ENCODE results near the gene RP9. TPM values are rescaled to one million over a fixed set of nuclear protein-coding genes. Genes with fewer than 3 reads are reported as not detected.

Gene RP9
- total and polyA plus RNA-seq, 2 of the 4 experiments (the other 2 are of a cell fraction) = 9.5 to 18.1 TPM

DNA sequence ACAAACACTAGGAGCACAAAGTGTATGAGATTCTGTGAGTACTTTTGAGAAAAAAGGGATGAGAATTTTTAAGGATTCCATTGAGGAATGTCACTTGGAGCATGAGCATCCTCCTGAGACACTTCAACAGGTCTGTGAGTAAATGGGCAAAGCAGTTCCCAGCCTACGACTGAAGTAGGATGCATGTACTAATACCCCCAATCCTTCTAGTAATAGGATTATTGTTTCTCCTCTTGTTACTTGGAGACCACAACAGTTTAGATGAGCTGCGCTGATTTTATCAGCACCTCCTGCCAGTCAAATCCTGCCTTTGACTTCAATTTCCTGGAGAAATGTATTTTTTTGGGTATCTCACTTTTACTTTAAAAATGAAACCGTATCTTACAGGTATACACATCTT is 21.0 kb upstream of the RP9 start:
- no peak overlapping the region for H2BK5ac ChIP-seq (ENCODE audit: low read depth, low read length, poor library complexity, severe bottlenecking)

More for the DNA sequence above, 21.0 kb upstream of the RP9 start:
- no peaks in the 10 kb centered on the region for H3K4me1 ChIP-seq (ENCODE audit: control insufficient read depth, insufficient read depth, low read length)
- H2AK5ac ChIP-seq (ENCODE audit: low read depth, low read length) = no peak overlapping the region
- no peak overlapping the region for H2BK20ac ChIP-seq (ENCODE audit: low read depth, low read length)
- peak overlapping the region; percentile 14 to 15; a peak in 2 of 4 replicates for H4K8ac ChIP-seq (ENCODE audit: low read depth in 2 of 2, low read length in 2 of 2)
- H3K23ac ChIP-seq (ENCODE audit: low read depth, low read length) = no peak overlapping the region; the same call in 1 of the 2 replicates
- H3K27me3 ChIP-seq (ENCODE audit: control insufficient read depth, insufficient read depth, low read length) = no peaks in the 10 kb centered on the region
- H2AFZ ChIP-seq (replicated peaks; ENCODE audit: low read length, poor library complexity) = peak overlapping the region; percentile 37
- in situ Hi-C loops (cut with MboI; ENCODE audit: low sequenced_read_pairs) = no loop called here
- ChIA-PET POLR2A (ENCODE audit: unreplicated experiment) (interaction anchor here (0.9 kb wide), 1 partner anchor 9 kb away, joined by 3 read pairs; no protein-coding TSS in a partner anchor), CTCF (interaction anchor here (0.6 to 1.0 kb wide), 2 partner anchors 10 to 21 kb away, joined by 3 read pairs; partner anchors contain the start of gene RP9)
- BruUV-seq (replicated peaks) = no TSS peak
- H3K14ac ChIP-seq (replicated peaks; ENCODE audit: low read depth, low read length) = no peak overlapping the region
- H4K5ac ChIP-seq (ENCODE audit: low read depth, low read length) = no peak overlapping the region
- dilution Hi-C loops (cut with HindIII; ENCODE audit: low sequenced_read_pairs, unreplicated experiment) = no loop called here
- H3K4me2 ChIP-seq (ENCODE audit: low read depth, low read length) = peak overlapping the region; percentile 80
- ATAC-seq (ENCODE audit: low read depth) (no peak), DNase-seq (peak; percentile 8)
- intact Hi-C loops (cut with micrococcal nuclease) = no loop called here
- no peak overlapping the region for H2AK9ac ChIP-seq (replicated peaks; ENCODE audit: low read depth, low read length, poor library complexity)
- no peaks in the 10 kb centered on the region for H4K20me1 ChIP-seq (ENCODE audit: insufficient read depth, low read length)
- H3K18ac ChIP-seq (ENCODE audit: low read depth, low read length) = no peak overlapping the region
- no peaks in the 10 kb centered on the region for H3K9me3 ChIP-seq (ENCODE audit: control insufficient read depth, insufficient read depth, low read length)
- no peak overlapping the region; the same call in 1 of the 2 replicates for H3K56ac ChIP-seq (ENCODE audit: extremely low read depth, insufficient read depth, low read length)
- no peak overlapping the region for H2BK120ac ChIP-seq (ENCODE audit: low read depth, low read length)
- no peaks in the 10 kb centered on the region for H3K9me1 ChIP-seq (ENCODE audit: insufficient read depth, low read length)
- H3K79me1 ChIP-seq (ENCODE audit: low read depth in 1 of 2, low read length in 2 of 2) = peaks cover 4 to 13% of the 10 kb centered on the region in 2 experiments; a peak in 3 of 4 replicates
- H2BK15ac ChIP-seq (ENCODE audit: low read depth, low read length) = no peak overlapping the region
- peak overlapping the region; percentile 71; the same call in 1 of the 2 replicates for H3K9ac ChIP-seq (ENCODE audit: low read depth, low read length)
- no peak overlapping the region for H4K91ac ChIP-seq (ENCODE audit: insufficient read depth, low read depth, low read length)
- H3K27ac ChIP-seq (ENCODE audit: insufficient read depth, low read length) = no peak overlapping the region
- H3K4me3 ChIP-seq (ENCODE audit: insufficient read depth, low read depth, low read length) = peak overlapping the region; percentile 67
- no peaks in the 10 kb centered on the region for H3K36me3 ChIP-seq (ENCODE audit: control insufficient read depth, insufficient read depth, low read length)
- TF ChIP-seq, protein P1, sequence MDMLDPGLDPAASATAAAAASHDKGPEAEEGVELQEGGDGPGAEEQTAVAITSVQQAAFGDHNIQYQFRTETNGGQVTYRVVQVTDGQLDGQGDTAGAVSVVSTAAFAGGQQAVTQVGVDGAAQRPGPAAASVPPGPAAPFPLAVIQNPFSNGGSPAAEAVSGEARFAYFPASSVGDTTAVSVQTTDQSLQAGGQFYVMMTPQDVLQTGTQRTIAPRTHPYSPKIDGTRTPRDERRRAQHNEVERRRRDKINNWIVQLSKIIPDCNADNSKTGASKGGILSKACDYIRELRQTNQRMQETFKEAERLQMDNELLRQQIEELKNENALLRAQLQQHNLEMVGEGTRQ (IDR thresholded peaks at IDR 0.05; ENCODE audit: low read depth, low read length) = no peak
- TF ChIP-seq POLR2A (IDR thresholded peaks at IDR 0.05; ENCODE audit: low read depth, low read length) (no peak), RFX5 (IDR thresholded peaks at IDR 0.05; ENCODE audit: low read depth, low read length) (no peak), CHD1 (IDR thresholded peaks at IDR 0.05; ENCODE audit: low read depth, low read length) (no peak), MXI1 (IDR thresholded peaks at IDR 0.05; ENCODE audit: borderline replicate concordance, low read depth, low read length) (no peak), CEBPB (IDR thresholded peaks at IDR 0.05; ENCODE audit: low read depth, low read length) (no peak), MAFK (IDR thresholded peaks at IDR 0.05; ENCODE audit: low read depth, low read length) (no peak), NFE2L2 (IDR thresholded peaks at IDR 0.05; ENCODE audit: low read depth, low read length) (no peak), BHLHE40 (IDR thresholded peaks at IDR 0.05; ENCODE audit: low read depth, low read length) (no peak), RAD21 (IDR thresholded peaks at IDR 0.05; ENCODE audit: low read length) (no peak), SMC3 (IDR thresholded peaks at IDR 0.05; ENCODE audit: low read depth, low read length) (no peak), FOS (IDR thresholded peaks at IDR 0.05; ENCODE audit: low read depth, low read length) (no peak), RCOR1 (IDR thresholded peaks at IDR 0.05; ENCODE audit: insufficient replicate concordance, low read length) (no peak), MAZ (IDR thresholded peaks at IDR 0.05; ENCODE audit: borderline replicate concordance, low read depth, low read length) (no peak)
- TF ChIP-seq, protein P2, sequence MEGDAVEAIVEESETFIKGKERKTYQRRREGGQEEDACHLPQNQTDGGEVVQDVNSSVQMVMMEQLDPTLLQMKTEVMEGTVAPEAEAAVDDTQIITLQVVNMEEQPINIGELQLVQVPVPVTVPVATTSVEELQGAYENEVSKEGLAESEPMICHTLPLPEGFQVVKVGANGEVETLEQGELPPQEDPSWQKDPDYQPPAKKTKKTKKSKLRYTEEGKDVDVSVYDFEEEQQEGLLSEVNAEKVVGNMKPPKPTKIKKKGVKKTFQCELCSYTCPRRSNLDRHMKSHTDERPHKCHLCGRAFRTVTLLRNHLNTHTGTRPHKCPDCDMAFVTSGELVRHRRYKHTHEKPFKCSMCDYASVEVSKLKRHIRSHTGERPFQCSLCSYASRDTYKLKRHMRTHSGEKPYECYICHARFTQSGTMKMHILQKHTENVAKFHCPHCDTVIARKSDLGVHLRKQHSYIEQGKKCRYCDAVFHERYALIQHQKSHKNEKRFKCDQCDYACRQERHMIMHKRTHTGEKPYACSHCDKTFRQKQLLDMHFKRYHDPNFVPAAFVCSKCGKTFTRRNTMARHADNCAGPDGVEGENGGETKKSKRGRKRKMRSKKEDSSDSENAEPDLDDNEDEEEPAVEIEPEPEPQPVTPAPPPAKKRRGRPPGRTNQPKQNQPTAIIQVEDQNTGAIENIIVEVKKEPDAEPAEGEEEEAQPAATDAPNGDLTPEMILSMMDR (conservative IDR thresholded peaks at IDR 0.05; ENCODE audit: low read depth, low read length) = no peak
- TF ChIP-seq, protein P3, sequence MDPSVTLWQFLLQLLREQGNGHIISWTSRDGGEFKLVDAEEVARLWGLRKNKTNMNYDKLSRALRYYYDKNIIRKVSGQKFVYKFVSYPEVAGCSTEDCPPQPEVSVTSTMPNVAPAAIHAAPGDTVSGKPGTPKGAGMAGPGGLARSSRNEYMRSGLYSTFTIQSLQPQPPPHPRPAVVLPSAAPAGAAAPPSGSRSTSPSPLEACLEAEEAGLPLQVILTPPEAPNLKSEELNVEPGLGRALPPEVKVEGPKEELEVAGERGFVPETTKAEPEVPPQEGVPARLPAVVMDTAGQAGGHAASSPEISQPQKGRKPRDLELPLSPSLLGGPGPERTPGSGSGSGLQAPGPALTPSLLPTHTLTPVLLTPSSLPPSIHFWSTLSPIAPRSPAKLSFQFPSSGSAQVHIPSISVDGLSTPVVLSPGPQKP (IDR thresholded peaks at IDR 0.05; ENCODE audit: borderline replicate concordance, low read depth, low read length) = no peak
- peak overlapping the region; percentile 13; the same call in 1 of the 2 replicates for H3K4ac ChIP-seq (ENCODE audit: low read depth, low read length)
- WGBS, 2 experiments (ENCODE audit: extremely low coverage in 2 of 2, insufficient read length in 1 of 2) = no CpG with 5 or more reads among the region's 3 CpGs
